Esophagus squamous epithelium (tissue), 4 donors: ENCODE measurements around the gene SREBF1.

ENCODE experiments used
- CTCF ChIP-seq, 6 experiments: fragments of 450-650 bp in 4 of 6; fragments of 200-600 bp in 2 of 6; sonication (generic) in 2 of 6; IDR thresholded peaks; one replicate each; pipeline ENCODE4 v1.5.1; 2016 to 2019; ENCODE audit warnings: antibody characterized with exemption in 6 of 6, mild to moderate bottlenecking in 4 of 6, moderate library complexity in 4 of 6
- POLR2A ChIP-seq, 4 donors: fragments of 450-650 bp; IDR thresholded peaks; one replicate each; pipeline ENCODE4 v1.6.1; 2017; ENCODE audit warnings: antibody characterized with exemption in 4 of 4, mild to moderate bottlenecking in 4 of 4, moderate library complexity in 3 of 4

GRCh38 chr17:17884391-17885357, 47.9 kb upstream of the SREBF1 start:
- no peak for TF ChIP-seq POLR2A (IDR thresholded peaks at IDR 0.05)
- no peak for TF ChIP-seq CTCF (IDR thresholded peaks at IDR 0.05)
